ENCODE measurements around the gene SOHLH1. TPM values are rescaled to one million over a fixed set of nuclear protein-coding genes. Genes with fewer than 3 reads are reported as not detected.

Gene SOHLH1, protein sequence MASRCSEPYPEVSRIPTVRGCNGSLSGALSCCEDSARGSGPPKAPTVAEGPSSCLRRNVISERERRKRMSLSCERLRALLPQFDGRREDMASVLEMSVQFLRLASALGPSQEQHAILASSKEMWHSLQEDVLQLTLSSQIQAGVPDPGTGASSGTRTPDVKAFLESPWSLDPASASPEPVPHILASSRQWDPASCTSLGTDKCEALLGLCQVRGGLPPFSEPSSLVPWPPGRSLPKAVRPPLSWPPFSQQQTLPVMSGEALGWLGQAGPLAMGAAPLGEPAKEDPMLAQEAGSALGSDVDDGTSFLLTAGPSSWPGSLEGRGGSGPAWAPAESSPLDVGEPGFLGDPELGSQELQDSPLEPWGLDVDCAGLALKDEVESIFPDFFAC
- not detected in 5 replicates for total RNA-seq (2022; extraction: Qiagen RNA extraction)

DNA sequence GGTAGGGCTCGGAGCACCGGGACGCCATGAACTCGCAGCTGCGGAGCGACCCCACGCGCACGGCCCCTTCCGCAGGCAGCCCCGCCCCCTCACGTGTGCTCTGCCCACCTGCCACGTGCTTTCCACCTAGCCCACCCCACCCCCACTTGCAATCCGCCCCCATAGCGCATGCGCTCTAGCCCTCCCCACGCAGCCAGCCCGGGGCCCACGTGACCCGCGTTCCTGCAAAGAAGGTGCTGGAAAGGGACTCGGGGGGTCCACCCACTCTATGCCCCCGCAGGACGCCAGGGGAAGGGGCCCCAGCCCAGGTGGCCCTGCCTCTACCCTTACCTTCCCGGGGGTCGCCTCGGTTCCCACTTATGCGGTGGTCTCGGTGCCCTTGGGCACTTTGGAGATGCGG, at the start of gene SOHLH1:
TSS of gene SOHLH1 (minus strand) at position 42 of the 400 bp plus-strand sequence. CDS start at position 28, 14 bp downstream.

DNA sequence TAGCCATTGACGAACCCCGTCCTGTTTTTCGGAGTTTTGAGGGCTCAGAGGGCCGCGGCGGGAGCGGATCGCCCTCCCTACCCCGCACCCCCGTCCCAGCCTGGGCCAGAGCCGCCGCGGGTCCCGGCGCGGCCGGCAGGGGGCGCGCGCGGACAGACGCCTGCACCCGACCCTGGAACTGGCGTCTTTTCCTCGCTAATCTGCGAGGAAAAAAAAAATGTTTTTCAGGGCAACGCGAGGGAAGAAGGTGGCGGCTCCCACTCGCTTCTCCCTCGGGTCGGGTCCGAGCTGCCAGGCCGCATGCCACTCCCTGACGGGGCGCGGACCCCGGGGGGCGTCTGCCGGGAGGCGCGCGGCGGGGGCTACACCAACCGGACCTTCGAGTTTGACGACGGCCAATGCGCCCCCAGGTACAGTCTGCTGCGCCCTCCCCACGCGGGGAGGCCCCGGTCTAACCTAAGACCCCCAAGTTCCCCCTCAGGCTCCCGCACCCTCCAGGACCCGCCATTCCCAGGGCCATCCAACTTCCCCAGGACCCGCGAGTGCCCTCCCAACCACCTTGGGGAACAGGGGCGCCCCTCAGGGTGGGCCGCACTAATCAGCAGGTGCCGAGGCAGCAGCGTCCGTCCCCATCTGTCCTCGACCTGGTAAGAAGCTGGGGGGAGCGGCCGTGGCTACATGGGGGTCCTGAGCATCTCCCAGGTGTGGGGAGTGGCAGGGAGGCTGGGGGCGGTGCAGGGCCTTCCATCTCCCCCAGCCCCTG, 2.9 kb upstream of the SOHLH1 start, which contains the start of gene KCNT1:
TSS of gene KCNT1 (plus strand) at position 227 of the 763 bp plus-strand sequence. CDS start at position 301, 74 bp downstream.

DNA sequence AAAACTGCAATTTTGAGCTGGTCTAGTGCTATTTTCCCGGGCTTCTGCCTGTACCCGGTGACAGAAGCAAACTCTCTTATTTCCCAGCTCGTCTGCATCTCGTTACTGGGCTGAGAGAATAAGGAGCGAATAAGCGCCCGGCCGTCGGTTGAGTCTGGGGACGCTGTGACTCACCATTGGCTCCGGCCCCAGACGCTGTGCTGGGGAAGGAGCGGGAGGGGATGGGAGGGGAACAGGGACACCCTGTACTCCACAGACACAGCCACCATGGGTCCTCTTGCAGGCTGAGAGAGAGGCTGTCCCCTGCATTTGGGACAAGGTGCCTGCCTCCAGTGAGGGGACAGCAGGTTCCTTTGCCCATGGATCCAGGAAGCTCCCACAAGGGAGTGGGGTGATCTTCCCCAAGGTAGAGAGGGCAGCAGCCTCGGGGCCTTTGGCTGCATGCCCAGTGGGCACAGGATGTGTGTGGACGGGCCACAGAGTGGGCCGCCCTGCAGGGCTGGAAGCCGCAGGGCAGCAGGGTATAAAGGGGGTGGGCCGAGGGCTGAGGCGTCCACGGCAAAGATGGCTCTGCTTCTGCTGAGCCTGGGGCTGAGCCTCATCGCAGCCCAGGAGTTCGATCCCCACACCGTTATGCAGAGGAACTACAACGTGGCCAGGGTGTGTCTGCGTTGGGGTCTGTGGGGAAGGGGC, 36.4 kb downstream of the SOHLH1 start, which contains the start of gene LCN9:
TSS of gene LCN9 (plus strand) at position 552 of the 693 bp plus-strand sequence. CDS start at position 565, 13 bp downstream.

Other genes starting within 250 kb of the SOHLH1 start
- 15.6 to 21.1 TPM (median 20.0 TPM) in 5 replicates for gene PPP1R26, start 219.7 kb downstream of the SOHLH1 start, total RNA-seq (2022; extraction: Qiagen RNA extraction)
- gene MRPS2, start 198.8 kb downstream of the SOHLH1 start, total RNA-seq (2022; extraction: Qiagen RNA extraction): 100 to 138 TPM (median 135 TPM) in 5 replicates
- gene LCN1, start 178.0 kb downstream of the SOHLH1 start, total RNA-seq (2022; extraction: Qiagen RNA extraction): 0.12 TPM in 1 of 5 replicates, not detected in the others
- gene OBP2A, start 153.4 kb downstream of the SOHLH1 start, total RNA-seq (2022; extraction: Qiagen RNA extraction): not detected in 5 replicates
- 0.14 to 0.28 TPM (median 0.21 TPM) in 5 replicates for gene PAEP, start 137.7 kb downstream of the SOHLH1 start, total RNA-seq (2022; extraction: Qiagen RNA extraction)
- gene GLT6D1, start 59.9 kb downstream of the SOHLH1 start, total RNA-seq (2022; extraction: Qiagen RNA extraction): not detected in 5 replicates
- gene LCN9, start 36.2 kb downstream of the SOHLH1 start, total RNA-seq (2022; extraction: Qiagen RNA extraction): not detected in 5 replicates
- 0.01 to 0.06 TPM in 2 of 5 replicates, not detected in the others for gene KCNT1, start 2.7 kb upstream of the SOHLH1 start, total RNA-seq (2022; extraction: Qiagen RNA extraction)
- 18.6 to 22.4 TPM (median 21.2 TPM) in 5 replicates for gene CAMSAP1, start 208.1 kb upstream of the SOHLH1 start, total RNA-seq (2022; extraction: Qiagen RNA extraction)

All from A549 treated with CORT108297 at 1 μM for 4 hours (cell line).